Neural cell (in vitro differentiated cells): ENCODE data around the gene FGF11. TPM values are rescaled to one million over a fixed set of nuclear protein-coding genes. Genes with fewer than 3 reads are reported as not detected.

ENCODE experiments used
- H2AFZ ChIP-seq: fragments of 200-600, 300-800 bp; sonication (generic), shearing (Covaris generic); 2 replicates; pipeline ENCODE4 v1.6.0; 2014; ENCODE audit warnings: low read depth, mild to moderate bottlenecking, antibody characterized with exemption, low read length, moderate library complexity
- H3F3A ChIP-seq: fragments of 200-600 bp; shearing (Covaris generic); 2 replicates; pipeline ENCODE4 v1.6.1; 2016; ENCODE audit warnings: mild to moderate bottlenecking, moderate library complexity, mixed read lengths, antibody characterized with exemption, low read length; ENCODE audit not compliant: insufficient read depth, poor library complexity, severe bottlenecking
- H3K27ac ChIP-seq: fragments of 200-600, 300-800 bp; sonication (generic), shearing (Covaris generic); 2 replicates; pipeline ENCODE4 v1.5.1; 2014; ENCODE audit warnings: mild to moderate bottlenecking, low read length, moderate library complexity
- H3K27me3 ChIP-seq: fragments of 300-800, 200-600 bp; sonication (generic), shearing (Covaris generic); 2 replicates; pipeline ENCODE4 v1.6.0; 2014; ENCODE audit warnings: mild to moderate bottlenecking, low read depth, low read length, moderate library complexity; ENCODE audit not compliant: insufficient read depth
- H3K36me3 ChIP-seq: fragments of 300-800, 200-600 bp; sonication (generic), shearing (Covaris generic); 2 replicates; pipeline ENCODE4 v1.5.1; 2014; ENCODE audit warnings: mild to moderate bottlenecking, antibody characterized with exemption, low read length, moderate library complexity; ENCODE audit not compliant: insufficient read depth
- H3K4me2 ChIP-seq: fragments of 300-800, 200-600 bp; sonication (generic), shearing (Covaris generic); 2 replicates; pipeline ENCODE4 v1.6.0; 2014; ENCODE audit warnings: mild to moderate bottlenecking, low read length
- H3K4me3 ChIP-seq: fragments of 300-800, 200-600 bp; sonication (generic), shearing (Covaris generic); 2 replicates; pipeline ENCODE4 v1.5.1; 2014; ENCODE audit warnings: mild to moderate bottlenecking, low read length, moderate library complexity
- H3K79me2 ChIP-seq: fragments of 200-600 bp; shearing (Covaris generic); replicated peaks from 2 replicates; pipeline ENCODE4 v1.6.0; 2014; ENCODE audit warnings: mild to moderate bottlenecking, low read length, moderate library complexity; ENCODE audit not compliant: insufficient read depth
- H3K9ac ChIP-seq: fragments of 300-800, 200-600 bp; sonication (generic), shearing (Covaris generic); 2 replicates; pipeline ENCODE4 v1.6.1; 2016; ENCODE audit warnings: mild to moderate bottlenecking, low read length, mixed read lengths
- H3K9me2 ChIP-seq: fragments of 200-600 bp; shearing (Covaris generic); 2 replicates; pipeline ENCODE4 v1.6.1; 2016; ENCODE audit warnings: mild to moderate bottlenecking, low read length, mixed read lengths; ENCODE audit not compliant: insufficient read depth
- H3K9me3 ChIP-seq: fragments of 200-600, 300-800 bp; sonication (generic), shearing (Covaris generic); 2 replicates; pipeline ENCODE4 v1.6.1; 2016; ENCODE audit warnings: mild to moderate bottlenecking, mixed run types, low read length, moderate library complexity, mixed read lengths
- H4K20me1 ChIP-seq: fragments of 200-600 bp; shearing (Covaris generic); 2 replicates; pipeline ENCODE4 v1.6.1; 2016; ENCODE audit warnings: mild to moderate bottlenecking, mixed run types; ENCODE audit not compliant: insufficient read depth
- CTCF ChIP-seq: fragments of 450-650 bp; IDR thresholded peaks from 2 replicates; pipeline ENCODE4 v1.5.1; 2014; ENCODE audit warnings: antibody characterized with exemption, mild to moderate bottlenecking, moderate library complexity; ENCODE audit not compliant: poor library complexity, severe bottlenecking
- EP300 ChIP-seq: fragments of 450-650 bp; conservative IDR thresholded peaks from 2 replicates; pipeline ENCODE4 v1.6.1; 2014; ENCODE audit warnings: antibody characterized with exemption, mild to moderate bottlenecking, moderate library complexity; ENCODE audit not compliant: poor library complexity, severe bottlenecking
- EZH2 ChIP-seq: fragments of 200-600, 300-800 bp; shearing (Covaris generic), sonication (generic); IDR thresholded peaks from 2 replicates; pipeline ENCODE4 v1.6.1; 2014; ENCODE audit warnings: antibody characterized with exemption, low read length, borderline replicate concordance, mild to moderate bottlenecking; ENCODE audit not compliant: insufficient read depth, poor library complexity, severe bottlenecking
- MXI1 ChIP-seq: fragments of 450-650 bp; conservative IDR thresholded peaks from 2 replicates; pipeline ENCODE4 v1.6.1; 2014; ENCODE audit warnings: antibody characterized with exemption, mild to moderate bottlenecking; ENCODE audit not compliant: poor library complexity, severe bottlenecking
- POLR2AphosphoS5 ChIP-seq: IDR thresholded peaks from 2 replicates; pipeline ENCODE4 v1.6.1; 2012
- RAD21 ChIP-seq: fragments of 450-650 bp; conservative IDR thresholded peaks from 2 replicates; pipeline ENCODE4 v1.6.1; 2014; ENCODE audit warnings: antibody characterized with exemption, mild to moderate bottlenecking, moderate library complexity
- REST ChIP-seq: IDR thresholded peaks from 2 replicates; pipeline ENCODE4 v1.6.1; 2012; ENCODE audit warnings: borderline replicate concordance
- SMC3 ChIP-seq: fragments of 450-650 bp; conservative IDR thresholded peaks from 2 replicates; pipeline ENCODE4 v1.6.1; 2014; ENCODE audit warnings: antibody characterized with exemption, mild to moderate bottlenecking, moderate library complexity; ENCODE audit not compliant: poor library complexity
- TAF1 ChIP-seq: IDR thresholded peaks from 2 replicates; pipeline ENCODE4 v1.6.1; 2012; ENCODE audit warnings: low read depth
- polyA plus RNA-seq: library from polyadenylated mRNA; depleted of rRNA; stranded (reverse); fragments of >200 nt; gene quantifications from 2 replicates; pipeline ENCODE4 v1.2.3, GENCODE V29; 2014

The FGF11 gene
- polyA plus RNA-seq, 1 donor from 2014 or later, result 16.4 TPM

GRCh38 chr17:7486181-7486580 is 46.9 kb downstream of the FGF11 start (continued):
- TF ChIP-seq REST, result no peak

GRCh38 chr17:7490144-7490543 is 50.8 kb downstream of the FGF11 start:
- H3K9me3 ChIP-seq, result no peaks in the 10 kb centered on the region
- H3K4me2 ChIP-seq, result no peak overlapping the region
- no peak overlapping the region for H3K9ac ChIP-seq
- peaks cover 94% of the 10 kb centered on the region for H3K79me2 ChIP-seq
- H3K27ac ChIP-seq, result no peak overlapping the region
- H3K36me3 ChIP-seq, result no peaks in the 10 kb centered on the region
- no peak for TF ChIP-seq SMC3
- TF ChIP-seq TAF1, result no peak
- no peak for TF ChIP-seq MXI1
- TF ChIP-seq RAD21, result no peak
- TF ChIP-seq POLR2AphosphoS5, result no peak
- TF ChIP-seq EP300, result no peak
- no peaks in the 10 kb centered on the region for H3F3A ChIP-seq
- H3K27me3 ChIP-seq, result no peaks in the 10 kb centered on the region
- no peaks in the 10 kb centered on the region for H4K20me1 ChIP-seq
- H3K4me3 ChIP-seq, result no peak overlapping the region
- no peak overlapping the region for H2AFZ ChIP-seq
- H3K9me2 ChIP-seq, result no peaks in the 10 kb centered on the region

GRCh38 chr17:7491583-7491982 is 52.3 kb downstream of the FGF11 start:
- no peak overlapping the region for H2AFZ ChIP-seq
- H3K4me2 ChIP-seq, result no peak overlapping the region
- H4K20me1 ChIP-seq, result peaks cover 4% of the 10 kb centered on the region
- H3K36me3 ChIP-seq, result no peaks in the 10 kb centered on the region
- peaks cover 88% of the 10 kb centered on the region for H3K79me2 ChIP-seq
- no peaks in the 10 kb centered on the region for H3K9me3 ChIP-seq
- no peaks in the 10 kb centered on the region for H3F3A ChIP-seq
- no peaks in the 10 kb centered on the region for H3K27me3 ChIP-seq
- H3K9ac ChIP-seq, result no peak overlapping the region
- no peaks in the 10 kb centered on the region for H3K9me2 ChIP-seq
- H3K4me3 ChIP-seq, result no peak overlapping the region
- no peak overlapping the region for H3K27ac ChIP-seq
- TF ChIP-seq RAD21 (no peak), EZH2 (no peak), SMC3 (no peak), TAF1 (no peak), MXI1 (no peak), POLR2AphosphoS5 (no peak), CTCF (no peak), REST (no peak), EP300 (no peak)
